Kidney tubule cell (primary cell): ENCODE results near the gene MCF2L.

Experiments used
- DNase-seq: peaks from one replicate; pipeline ENCODE4 v3.0.0-alpha.2; 2018; ENCODE audit warnings: low spot score

Gene MCF2L

DNA sequence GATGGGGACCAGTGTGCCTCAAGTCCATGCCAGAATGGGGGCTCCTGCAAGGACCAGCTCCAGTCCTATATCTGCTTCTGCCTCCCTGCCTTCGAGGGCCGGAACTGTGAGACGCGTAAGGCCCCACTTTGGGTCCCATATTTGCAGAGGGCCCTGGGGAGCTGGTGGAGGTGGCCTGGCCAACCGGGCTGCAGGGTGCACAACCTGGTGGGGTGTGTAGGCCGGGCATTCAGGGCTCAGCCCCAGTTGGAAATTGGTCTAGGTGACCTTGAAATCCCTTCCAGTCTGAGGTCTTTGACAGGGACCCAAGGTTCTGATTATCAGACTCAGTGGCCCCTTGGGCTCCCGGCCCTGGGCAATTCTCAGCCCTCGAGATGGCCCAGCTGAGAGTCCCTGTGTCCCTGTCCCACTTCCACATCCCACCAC, 144.8 kb downstream of the MCF2L start:
- no peak for DNase-seq

DNA sequence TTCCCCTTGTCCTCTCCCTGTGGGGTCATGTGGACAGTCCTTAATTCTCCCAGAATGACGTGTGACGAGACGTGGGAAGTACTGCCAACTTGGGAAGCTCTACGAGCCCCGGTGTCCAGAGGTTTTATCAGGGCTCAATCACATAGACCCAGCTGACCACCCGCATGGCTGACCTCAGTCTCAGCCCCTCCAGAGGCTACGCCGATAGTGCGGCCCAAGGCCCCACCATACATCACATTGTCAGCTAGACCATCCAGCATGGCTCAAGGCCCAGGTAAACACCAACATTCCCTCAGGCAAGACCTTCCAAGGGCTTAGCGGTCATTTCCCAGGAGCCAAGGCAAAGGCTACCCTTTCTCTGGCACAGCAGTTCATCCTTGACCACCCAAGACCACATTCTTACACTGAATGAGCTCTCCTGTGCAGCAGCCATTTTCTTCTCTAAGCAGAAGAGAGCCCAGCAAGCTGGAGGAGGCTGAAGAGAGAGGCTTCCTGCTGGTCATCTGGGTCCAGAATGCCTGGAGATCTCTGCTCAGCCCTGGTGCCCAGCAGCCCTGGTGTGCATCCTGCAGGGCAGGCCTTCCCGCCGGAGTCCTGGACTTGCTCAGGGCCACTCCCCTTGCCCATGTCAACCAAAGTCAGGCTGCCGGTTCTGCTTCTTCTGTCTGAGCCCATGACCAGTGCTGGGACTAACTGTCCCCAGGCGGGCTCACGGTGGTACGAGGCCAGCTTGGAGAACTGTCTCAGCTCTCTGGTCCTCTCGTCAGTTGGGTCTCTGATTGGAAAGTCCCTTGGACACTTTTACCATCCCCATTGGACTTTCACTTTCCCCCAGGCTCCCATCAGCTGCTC, 145.7 kb downstream of the MCF2L start:
- no peak for DNase-seq

DNA sequence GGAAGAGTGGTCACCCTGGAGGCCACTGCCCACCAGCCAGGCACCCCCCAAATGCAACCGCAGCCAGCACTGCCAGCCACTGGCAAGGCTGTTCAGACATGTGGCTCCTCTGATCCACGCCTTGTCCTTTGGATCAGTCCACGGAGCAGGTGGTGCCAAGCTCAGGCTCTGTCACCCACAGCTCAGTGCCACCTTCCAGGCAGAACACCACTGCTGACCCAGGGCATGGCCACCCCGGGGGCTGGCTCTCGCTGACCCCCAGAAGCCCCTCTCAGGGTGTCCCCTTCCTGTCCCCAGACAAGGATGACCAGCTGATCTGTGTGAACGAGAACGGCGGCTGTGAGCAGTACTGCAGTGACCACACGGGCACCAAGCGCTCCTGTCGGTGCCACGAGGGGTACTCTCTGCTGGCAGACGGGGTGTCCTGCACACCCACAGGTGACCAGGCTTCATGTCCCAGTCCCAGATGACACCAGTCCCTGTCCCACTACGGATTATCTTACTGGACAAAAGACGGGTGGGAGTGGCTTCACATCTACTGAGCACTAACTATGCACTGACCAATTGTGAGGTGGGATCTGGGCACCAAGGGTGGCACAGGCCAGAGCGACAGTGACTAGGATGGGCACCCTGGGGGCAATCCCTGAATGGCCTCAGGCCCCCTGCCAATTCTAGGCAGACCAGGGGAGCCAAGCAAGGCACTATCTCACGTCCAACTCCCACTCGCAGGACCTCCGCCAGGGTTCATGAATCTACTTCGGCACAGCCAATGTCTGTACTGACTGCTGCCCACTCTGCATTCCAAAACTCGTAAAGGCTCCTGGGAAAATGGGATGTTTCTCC, 146.6 kb downstream of the MCF2L start:
- DNase-seq = no peak

DNA sequence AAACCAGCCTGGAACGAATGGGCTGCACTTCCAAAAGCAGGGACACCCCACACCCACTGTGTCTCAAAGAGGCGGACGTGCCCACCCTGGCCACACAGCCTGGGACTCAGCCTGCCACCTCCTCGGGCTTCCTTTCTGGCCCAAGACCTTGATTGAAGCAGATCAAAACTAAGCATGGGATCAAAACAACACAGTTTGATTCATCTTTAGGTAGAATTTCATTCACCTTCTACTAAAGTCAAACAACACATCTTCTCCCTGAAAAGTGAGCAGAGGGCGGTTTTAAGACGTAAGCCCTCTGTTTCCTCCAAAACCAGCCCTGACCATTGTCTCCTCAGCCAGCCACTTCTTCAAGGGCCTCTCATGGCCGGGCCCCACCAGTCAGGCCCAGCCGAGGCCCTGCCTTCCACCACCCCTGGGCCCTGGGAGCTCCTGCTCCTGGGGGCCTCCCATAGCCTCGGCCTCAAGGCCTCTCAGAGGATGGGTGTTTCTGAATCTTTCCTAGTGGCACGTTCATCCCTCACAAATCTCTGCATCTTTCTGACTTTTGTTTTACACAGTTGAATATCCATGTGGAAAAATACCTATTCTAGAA, 147.3 kb downstream of the MCF2L start:
- DNase-seq = no peak

DNA sequence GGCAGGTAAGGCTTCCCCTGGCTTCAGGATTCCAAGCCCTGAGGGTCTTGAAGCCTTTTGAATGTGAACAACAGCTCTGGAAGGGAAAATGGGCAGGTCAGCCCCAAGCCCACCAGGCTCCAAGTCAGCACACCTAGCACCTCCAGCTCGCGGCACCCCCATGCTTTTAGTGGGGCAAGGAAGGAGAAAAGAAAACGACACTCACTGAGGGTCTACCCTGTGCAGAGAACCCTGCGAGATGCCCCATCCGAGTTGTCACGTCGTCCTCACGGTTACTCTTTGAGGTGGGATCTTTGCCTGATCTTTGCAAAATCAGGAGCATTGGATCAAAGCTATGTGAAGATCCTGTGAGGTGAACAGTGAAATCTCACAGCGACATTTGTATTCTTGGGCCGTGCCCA, 147.9 kb downstream of the MCF2L start:
- no peak for DNase-seq

DNA sequence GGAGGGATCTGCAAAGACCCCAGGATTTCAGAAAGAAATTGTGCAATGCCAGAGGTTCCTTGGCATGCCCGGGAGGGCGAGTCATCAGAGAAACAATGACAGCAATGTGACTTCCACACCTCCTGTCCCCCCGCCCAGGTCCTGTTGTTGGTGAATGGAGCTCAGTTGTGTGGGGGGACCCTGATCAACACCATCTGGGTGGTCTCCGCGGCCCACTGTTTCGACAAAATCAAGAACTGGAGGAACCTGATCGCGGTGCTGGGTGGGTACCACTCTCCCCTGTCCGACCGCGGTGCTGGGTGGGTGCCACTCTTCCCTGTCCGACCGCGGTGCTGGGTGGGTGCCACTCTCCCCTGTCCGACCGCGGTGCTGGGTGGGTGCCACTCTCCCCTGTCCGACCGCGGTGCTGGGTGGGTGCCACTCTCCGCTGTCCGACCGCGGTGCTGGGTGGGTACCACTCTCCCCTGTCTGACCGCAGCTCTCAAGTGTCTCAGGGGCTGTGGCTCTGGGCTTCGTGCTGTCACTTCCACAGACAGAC, 148.4 kb downstream of the MCF2L start:
- DNase-seq = no peak

DNA sequence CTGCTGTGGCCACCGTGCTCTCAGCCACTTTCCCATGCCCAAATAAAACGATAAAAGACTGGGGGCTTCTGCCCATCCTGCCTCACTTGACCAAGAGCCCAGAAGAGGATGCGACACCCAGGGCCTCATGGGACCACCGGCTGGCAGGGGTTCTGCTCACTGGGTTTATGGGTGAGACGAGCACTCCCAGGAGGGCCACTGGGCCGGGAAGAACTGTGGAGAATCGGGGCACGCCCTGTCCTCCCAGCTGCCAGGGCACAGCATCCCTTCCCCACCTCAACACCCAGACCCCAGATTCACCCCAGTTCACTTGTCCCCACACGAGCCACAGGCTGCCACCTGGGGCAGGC, 148.9 kb downstream of the MCF2L start:
- no peak for DNase-seq

DNA sequence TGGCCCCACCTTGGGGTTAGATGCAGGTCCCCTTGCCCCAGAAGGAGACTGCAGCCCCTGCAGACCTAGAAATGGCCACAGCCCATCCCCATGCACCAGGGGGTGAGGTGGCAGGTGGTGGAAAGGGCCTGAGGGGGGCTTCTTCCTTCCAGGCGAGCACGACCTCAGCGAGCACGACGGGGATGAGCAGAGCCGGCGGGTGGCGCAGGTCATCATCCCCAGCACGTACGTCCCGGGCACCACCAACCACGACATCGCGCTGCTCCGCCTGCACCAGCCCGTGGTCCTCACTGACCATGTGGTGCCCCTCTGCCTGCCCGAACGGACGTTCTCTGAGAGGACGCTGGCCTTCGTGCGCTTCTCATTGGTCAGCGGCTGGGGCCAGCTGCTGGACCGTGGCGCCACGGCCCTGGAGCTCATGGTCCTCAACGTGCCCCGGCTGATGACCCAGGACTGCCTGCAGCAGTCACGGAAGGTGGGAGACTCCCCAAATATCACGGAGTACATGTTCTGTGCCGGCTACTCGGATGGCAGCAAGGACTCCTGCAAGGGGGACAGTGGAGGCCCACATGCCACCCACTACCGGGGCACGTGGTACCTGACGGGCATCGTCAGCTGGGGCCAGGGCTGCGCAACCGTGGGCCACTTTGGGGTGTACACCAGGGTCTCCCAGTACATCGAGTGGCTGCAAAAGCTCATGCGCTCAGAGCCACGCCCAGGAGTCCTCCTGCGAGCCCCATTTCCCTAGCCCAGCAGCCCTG, 149.4 kb downstream of the MCF2L start:
- no peak for DNase-seq

DNA sequence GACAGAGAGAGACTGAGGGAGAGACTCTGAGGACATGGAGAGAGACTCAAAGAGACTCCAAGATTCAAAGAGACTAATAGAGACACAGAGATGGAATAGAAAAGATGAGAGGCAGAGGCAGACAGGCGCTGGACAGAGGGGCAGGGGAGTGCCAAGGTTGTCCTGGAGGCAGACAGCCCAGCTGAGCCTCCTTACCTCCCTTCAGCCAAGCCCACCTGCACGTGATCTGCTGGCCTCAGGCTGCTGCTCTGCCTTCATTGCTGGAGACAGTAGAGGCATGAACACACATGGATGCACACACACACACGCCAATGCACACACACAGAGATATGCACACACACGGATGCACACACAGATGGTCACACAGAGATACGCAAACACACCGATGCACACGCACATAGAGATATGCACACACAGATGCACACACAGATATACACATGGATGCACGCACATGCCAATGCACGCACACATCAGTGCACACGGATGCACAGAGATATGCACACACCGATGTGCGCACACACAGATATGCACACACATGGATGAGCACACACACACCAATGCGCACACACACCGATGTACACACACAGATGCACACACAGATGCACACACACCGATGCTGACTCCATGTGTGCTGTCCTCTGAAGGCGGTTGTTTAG, 150.3 kb downstream of the MCF2L start:
- no peak for DNase-seq

DNA sequence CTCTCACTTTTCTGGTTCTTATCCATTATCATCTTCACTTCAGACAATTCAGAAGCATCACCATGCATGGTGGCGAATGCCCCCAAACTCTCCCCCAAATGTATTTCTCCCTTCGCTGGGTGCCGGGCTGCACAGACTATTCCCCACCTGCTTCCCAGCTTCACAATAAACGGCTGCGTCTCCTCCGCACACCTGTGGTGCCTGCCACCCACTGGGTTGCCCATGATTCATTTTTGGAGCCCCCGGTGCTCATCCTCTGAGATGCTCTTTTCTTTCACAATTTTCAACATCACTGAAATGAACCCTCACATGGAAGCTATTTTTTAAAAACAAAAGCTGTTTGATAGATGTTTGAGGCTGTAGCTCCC, 150.8 kb downstream of the MCF2L start:
- DNase-seq = no peak

DNA sequence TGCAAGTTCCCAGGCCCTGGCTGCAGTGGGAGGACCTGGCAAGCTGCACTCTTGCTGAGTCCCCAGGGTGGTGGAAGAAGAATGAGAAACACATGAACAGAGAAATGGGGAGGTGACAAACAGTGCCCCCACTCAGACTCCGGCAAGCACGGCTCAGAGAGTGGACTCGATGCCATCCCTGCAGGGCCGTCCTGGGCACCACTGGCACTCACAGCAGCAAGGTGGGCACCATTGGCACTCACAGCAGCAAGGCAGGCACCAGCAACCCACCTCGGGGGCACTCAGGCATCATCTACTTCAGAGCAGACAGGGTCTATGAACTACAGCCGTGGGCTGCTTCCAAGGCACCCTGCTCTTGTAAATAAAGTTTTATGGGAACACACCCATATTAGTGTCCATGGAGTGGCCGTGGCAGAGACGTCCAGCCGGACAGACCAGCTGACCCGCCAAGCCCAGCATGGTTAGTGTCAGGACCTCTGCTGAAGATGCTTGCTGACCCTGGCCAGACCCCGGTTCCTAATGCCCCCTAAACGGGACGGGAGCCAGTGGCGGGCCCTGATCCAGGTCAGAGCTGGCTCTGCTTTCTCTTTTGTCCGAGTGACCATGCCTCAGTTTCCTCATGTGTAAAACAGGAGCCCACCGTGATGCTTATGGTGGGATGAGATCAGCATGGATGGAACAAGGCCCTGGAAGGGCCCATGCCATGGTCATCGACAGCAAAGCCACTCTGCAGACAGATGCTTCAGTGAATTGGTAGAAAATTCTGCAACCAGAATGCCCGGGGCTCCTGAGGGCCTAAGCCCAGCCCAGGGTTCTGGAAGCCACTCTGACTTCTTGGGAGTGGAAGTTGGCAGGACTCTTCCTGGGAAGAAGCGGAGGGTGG, 151.5 kb downstream of the MCF2L start:
- DNase-seq = no peak

DNA sequence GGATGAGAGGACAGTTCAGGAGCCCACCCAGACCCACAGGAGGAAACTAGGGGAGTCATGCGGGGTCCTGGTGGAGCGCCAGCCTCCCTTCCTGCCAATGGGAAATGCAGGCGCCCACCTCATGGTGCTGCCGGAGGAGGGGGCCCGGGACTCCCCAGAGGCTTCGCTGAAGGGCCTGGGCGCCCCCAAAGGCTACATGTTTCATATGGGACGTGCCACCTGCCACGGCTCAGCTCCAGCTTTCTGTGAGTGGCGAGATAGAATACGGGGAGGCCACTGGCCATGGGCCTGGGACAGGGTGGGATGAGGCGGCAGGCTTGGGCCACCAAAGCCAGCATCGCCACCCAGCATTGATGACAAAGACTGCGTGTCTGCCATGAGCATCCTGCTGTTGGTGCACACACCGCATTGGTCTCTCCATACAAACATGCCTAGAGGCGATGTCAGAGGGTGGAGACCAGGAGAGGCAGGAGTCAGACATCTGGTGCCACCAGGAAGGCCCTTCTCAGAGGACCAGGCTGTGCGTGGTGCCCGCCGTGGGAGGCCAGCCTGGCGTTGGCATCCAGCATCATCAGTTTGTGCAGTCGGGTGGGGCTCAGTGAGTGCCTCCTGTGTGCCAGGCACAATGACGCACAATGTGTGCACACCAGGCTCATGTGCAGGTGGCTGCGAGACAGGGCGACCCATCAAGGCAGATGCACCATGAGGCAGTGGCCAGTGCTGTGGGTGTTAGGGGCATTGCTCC, 152.3 kb downstream of the MCF2L start:
- no peak for DNase-seq

DNA sequence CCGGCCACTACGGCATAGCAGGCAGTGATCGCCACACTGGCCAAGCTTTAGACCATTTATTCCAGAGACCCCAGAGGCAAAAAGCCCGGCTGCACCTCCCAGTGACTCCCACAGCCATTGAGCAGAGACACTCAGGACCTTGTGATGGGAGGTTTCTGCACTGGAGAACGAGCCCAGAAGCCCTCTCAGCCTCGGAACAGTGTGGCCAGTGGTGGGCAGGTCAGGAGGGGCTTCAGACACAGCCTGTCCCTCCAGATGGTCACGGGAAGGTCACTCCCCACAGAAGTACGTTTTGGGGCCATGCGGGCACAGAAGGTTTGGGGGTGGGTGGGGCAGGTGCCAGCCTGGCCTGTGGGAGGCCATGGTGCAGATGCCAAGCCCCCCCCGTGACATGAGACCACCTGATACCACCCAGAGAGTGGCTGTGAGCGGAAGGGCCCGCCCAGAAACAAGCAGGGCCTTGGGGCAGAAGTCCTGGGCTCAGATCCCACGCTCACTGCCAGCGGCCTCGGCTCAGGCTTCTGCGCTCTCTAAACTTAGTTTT, 153.0 kb downstream of the MCF2L start:
- no peak for DNase-seq

DNA sequence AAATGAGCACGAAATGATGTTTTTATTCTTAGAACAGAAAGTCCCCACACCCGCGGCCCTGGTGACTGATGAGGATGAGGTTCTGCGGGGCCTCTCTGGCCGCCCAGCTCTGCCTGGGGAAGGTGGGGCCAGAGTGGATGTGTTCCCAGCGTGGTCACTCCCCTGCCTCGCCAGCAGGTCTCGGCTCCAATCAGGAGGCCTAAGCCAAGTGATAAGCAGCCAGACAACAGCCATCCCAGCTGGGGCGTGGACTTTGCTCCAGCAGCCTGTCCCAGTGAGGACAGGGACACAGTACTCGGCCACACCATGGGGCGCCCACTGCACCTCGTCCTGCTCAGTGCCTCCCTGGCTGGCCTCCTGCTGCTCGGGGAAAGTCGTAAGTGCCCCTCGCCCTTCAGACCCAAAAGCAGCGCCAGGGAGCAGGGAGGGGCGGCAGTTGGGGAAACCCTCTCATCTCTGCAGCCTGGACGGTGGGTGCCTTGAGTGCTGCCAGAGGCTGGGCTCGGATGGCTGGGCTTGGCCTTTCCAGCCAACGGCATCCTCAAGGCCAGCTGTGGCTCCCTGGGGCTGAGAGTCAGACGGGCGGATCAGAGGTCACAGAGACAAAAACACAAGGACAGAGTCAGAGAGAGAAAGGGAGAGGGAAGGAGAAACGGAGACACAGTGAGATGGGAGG, 153.7 kb downstream of the MCF2L start, which contains the start of gene F10:
TSS of gene F10 (plus strand) at position 250 of the 676 bp plus-strand sequence. CDS start at position 307, 57 bp downstream.
- DNase-seq = peak; percentile 22

DNA sequence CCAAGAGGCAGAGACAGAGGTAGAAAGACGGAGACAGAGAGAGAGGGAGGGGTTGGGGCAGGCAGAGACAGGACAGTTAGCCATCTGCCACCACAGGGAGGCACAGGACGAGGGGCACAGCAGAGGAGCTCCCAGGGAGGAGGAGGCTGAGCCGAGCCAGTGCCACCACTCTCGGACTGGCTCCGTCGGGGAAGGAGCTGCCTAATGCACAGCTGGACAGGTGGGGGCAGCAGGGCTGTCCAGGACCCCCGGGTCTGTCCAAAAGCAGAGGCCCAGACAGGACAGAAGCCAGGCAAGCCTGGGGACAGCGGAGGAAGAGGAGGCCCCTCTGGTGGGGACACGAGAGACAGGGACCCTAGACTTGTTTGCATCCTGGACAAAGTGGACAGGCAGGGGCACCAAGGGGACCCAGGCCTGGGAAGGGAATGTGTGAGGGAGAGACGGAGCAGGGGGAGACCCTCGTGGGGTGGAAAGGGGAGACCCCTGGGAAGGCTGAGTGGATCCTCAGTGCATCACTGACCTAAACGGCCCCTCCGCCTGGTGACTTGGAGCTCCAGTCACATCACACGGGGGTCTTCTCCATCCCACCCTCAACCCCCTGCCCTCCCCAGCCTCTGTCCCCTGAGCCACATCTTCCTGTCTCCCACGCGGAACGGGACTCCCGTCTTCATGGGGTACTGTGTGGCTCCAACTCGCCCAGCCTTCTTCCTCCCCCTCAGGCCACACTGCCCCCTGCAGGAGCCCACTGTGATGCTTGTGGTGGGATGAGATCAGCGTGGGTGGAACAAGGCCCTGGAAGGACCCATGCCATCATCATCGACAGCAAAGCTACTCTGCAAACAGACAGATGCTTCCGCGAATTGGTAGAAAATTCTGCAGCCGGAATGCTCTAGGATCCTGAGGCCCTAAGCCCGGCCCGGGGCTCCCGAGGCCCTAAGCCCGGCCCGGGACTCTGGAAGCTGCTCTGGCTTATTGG, 154.5 kb downstream of the MCF2L start:
- no peak for DNase-seq

DNA sequence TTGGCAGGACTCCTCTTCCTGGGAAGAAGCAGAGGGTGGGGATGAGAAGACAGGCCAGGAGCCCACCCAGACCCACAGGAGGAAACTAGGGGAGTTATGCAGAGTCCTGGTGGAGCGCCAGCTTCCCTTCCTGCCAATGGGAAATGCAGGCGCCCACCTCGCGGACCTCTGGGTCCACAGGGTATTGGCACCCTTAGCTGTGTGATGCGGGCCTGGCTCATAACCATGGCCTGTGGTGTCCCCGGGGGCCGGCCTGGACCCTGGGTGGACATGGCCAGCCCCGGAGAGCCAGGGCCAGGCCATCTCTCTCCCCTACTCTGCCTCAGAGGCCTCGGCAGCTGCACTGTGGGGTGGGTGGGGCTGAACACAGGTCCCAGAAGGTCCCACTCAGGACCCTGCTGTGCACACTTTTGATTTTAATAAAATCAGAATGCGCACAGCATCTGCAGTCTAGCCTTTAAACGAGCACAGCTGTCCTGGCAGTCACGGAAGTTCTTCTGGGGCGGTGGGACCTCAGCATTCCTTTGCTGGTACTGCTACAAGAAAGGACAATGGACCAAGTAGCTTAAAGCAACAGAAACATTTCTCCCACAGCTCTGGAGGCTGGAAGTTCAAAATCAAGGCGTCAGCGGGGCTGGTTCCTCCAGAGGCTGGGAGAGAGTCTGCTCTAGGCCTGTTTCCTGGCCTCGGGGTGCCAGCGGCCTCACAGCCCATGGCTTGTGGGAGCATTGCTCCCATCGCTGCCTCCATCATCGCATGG, 155.4 kb downstream of the MCF2L start:
- DNase-seq = no peak
